GM19025 (cell line): ENCODE data around the gene DLG2.
"Not testable (repeated sequence)": the region's sequence is repeated elsewhere in the genome, so short reads cannot be mapped to it uniquely, and the experiment has no call there.

Experiments used
- ATAC-seq: cut with Tn5 transposase; IDR thresholded peaks from one replicate; pipeline ENCODE4 v1.9.1; 2021; ENCODE audit warnings: mild to moderate bottlenecking, low read depth, moderate library complexity; ENCODE audit not compliant: unreplicated experiment

Gene DLG2

DNA sequence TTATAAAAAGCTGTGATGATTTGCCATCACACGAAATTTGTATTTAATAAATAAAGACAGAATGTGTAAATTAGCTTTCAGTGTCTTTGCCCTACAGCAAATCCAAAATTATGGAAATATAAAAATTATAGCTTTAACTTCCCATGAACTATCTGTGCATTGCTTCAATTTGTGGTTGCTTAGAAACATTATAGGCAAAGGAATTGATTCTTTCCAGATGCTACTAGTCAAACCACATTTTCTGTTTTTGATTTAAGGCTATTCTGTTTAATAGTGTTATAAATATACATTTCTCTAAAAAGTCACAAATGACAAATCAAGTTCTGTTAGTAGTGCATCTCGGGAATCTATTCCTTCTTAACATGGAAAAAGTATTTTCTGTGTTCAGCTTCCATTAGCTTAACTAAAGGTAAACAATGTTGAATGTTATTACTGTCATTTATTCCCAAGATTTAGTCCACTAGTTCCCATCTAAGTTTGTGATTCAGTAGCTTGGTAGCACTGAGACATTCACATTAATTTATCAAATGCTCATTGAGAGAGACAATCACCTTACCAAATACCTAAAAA is 1254.7 kb downstream of the DLG2 start:
- ATAC-seq: no peak

DNA sequence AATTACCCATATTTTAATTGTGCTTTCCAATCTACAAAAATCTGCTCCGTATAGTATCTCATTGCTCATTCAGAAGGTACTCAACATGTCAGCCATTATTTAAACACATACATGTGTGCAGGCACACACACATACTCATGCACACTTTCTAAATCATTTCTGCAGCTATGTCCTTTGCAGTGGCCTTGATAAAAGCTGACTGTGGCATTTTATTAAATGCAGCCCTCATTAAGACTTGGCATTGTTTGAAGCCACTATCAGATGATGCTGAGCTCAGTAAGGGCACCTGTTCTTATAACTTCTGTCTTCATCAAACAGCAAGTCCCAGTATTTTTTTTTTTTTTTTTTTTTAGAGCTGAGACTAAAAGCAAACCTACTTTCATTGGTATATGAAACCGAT is 1269.1 kb downstream of the DLG2 start:
- no peak for ATAC-seq

DNA sequence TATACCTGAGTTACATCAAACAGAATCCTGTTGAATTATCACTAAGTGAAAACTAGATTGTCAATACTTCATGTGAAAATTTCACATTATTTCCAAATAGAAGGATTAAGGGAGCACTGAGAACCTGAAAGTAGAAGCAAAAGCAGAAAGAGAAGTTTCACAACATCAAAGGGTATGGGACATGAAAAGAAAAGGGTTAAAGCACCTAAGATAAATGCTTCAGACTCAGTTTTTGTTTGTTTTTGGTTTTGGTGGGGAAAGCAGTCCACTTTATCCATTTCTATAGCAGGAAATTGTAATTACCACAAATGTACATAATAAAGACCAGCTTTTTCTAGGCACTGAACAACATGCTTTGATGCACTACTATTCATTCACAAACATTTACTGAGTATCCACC is 1271.2 kb downstream of the DLG2 start:
- ATAC-seq: no peak

DNA sequence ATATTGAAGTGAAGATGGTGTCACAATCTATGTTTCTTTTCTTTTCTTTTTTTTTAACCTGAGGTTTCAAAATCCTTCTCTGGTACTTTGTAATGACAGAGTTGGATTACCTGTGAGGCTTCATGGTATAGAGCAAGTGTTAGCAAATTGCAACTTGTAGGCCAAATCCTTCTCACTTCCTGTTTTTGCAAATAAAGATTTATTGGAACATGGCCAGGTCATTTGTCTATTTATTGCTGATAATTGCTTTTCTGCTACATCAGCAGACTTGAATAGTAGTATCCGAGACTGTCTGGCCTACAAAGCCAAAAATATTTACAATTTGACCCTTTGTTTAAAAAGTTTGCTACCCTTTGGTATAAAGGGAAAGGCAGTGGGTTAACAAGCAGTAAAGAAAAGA is 1281.5 kb downstream of the DLG2 start:
- ATAC-seq: no peak

DNA sequence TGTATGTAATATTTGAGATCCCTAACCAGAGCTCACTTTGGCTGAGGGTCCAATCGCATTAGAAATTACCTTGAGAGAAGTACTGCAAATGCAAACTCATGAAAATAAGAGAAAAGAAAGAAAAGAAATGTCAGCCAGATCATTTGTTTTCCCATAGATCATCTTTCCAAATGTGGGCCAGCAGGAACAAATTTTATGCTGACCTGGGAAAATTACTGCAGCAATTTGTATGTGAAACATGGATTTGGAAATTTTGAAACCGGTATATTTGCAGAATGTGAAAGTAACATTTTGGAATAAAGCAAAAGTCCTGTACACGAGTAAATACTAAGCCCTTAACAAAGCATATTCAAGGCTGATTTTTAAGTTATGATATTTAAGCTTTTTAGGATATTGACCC is 1282.1 kb downstream of the DLG2 start:
- ATAC-seq: no peak

DNA sequence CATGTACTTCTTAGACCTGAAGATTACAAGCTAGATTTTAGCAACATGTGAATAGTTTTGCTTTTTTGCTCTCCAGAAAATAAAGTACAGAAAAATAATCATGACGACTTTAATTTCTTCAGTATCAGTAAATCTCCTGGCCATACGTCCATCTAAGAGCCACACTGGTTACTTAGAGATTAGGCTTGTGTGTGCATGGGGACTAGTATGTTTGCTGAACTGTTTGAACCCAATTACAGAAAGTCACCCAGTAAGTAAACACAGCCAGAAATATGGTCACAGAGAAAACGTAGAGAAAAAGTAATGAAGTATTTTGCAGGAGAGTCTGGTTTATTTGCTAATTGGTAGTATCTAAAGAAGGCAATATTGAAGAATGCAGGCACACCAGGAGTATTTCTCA is 1287.3 kb downstream of the DLG2 start:
- no peak for ATAC-seq

DNA sequence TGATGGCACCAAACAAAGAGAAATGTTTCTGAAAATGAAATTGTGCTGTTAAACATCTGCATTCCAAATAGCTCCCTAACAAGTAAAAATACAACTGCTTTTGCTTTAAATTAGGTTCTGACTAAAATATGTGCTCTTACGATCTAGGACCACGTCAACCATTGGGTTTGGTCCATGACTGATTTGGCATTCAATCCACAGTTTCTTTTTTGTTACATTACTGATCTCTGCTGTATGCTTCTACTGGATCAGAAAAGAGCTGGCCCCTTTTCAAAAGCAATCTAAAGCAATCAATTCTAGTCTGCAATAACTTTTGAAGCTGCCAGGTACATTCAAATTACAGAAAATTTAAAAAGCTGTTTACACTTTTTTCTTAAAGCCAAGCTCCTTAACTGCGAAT is 1293.9 kb downstream of the DLG2 start:
- ATAC-seq: no peak

DNA sequence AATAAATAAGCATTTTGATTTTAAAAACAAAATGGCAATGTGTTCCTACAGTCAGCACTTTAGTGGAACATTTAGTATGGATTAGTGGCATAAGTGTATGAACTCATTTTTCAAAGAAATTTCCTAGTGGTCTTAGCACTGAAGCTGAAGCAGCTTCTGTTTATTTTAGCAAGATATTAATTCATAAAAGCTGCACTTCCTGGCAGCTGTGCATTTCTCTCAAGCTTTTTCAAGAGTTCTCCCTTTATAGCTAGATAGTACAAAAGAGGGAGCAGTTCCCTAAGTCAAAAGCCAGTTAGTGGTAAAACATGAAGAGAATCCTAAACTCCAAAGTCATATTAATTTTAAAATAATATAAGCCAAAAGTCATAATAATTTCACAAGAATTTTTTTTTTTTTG is 1304.9 kb downstream of the DLG2 start:
- no peak for ATAC-seq

DNA sequence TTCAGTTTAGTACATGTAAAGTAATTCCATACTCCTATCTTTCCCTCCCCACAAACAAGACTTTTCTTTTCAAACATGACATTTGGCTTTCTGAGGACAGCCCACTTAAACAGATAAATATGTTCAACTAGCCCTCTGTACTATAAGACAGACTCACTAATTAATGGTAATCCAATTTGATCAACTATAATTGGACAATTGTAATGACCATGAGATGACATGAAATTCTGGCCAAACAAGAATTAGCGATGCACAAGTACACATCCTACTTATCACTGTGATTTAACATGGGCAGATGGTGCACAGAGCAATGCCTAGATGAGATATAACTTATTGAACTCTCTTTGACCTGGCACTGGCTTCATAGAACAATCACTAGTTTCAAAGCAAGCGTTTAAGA is 1307.3 kb downstream of the DLG2 start:
- no peak for ATAC-seq

DNA sequence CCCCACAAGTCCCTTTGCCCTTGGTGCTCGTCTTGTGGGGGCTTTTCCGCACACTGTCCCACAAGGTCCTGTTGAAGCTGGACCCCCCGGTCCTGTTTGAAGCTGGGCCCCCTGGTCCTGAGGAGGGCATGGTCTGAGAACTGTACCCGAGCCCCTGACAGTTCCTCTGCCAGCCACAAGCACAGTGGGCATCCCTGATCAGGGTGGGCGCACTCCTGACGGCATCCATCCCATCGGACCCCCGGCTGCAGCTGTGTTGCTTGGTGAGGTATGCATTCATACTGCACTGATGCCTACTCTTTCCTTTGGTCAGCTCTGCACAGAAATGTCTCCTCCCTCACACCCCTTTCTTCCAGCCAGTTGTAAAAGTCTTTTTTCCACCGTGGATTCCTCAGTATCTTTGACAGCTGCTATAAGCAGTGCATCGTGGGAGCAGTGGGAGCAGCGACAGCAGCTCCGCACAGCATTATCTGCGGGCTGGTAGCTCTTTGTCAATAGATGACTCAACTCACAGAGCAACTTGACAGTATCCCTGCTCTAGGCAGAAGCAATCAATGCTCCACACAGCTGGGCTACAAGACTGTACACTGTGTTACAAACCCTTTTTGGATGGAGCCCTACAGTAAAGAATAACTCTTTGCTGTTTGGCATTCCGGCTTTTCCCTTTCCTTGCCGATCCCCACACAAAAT is 1310.1 kb downstream of the DLG2 start:
- ATAC-seq: no peak

DNA sequence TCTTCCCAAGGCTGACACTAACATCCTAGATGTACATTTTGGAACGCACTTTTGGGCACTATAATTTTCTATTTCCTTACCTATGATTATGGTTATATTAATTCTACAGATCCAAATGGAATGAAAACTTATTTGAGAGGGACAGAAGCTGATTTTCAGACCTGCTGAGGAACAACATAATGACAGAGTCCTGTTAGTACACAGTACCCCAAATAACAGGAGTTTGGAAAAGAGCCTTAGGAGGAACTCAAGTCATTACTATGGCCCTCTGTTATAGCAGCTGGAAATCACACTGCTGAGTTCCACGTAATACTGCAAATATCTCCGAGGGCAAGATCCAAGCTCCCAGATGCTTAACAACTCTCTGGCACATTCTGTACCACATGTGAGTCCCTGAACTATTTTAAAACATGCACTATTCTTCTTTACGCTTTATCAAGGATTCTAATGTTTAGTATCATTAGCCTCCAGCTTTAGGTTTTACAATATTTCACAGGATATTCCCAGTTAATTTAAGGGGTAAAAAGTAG is 1313.2 kb downstream of the DLG2 start:
- ATAC-seq: no peak

DNA sequence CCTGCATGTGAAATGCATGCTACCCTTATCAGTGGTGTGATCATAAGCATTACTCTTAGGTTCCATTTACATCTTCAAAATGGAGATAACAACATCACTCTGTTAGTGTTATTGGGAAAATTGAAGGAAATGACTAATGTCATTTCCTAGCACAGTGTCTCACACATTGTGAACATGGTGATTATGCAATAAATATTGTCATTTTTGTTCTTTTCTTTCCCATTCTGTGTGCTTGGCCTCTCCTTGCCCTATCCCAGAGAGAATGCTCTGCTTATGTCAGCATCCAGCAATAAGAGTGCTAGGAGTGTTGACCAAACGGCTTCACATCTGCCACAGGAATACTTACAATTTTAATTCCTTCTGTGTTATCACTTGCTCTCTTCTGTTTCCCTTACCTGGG is 1316.9 kb downstream of the DLG2 start:
- no peak for ATAC-seq

DNA sequence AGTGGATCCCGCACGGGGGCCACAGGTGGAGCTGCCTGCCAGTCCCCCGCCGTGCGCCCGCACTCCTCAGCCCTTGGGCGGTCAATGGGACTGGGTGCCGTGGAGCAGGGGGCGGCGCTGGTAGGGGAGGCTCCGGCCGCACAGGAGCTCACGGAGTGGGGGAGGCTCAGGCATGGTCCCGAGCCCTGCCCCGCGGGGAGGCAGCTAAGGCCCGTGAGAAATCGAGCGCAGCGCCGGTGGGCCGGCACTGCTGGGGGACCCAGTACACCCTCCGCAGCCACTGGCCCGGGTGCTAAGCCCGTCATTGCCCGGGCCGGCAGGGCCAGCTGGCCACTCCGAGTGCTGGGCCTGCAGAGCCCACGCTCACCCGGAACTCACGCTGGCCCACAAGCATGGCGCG is 1318.7 kb downstream of the DLG2 start:
- not testable (repeated sequence) for ATAC-seq

DNA sequence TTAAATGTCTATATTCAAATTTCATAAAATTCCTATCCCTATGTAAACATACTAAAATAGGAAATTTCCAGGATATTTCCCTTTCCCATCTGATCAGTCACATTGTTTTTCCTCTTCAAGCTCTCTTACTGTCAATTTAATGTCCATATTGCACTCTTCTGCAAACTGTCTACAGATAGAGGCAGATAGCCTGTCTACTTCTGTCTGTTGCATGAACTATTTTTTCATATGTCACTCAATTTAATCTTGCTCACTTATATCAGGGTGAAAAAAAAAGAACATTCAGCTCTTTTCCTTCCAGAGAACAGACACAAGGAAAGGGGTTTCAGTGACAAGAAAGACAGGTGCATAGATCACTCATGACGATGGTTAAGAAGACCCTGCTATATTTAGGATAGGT is 1327.1 kb downstream of the DLG2 start:
- no peak for ATAC-seq

DNA sequence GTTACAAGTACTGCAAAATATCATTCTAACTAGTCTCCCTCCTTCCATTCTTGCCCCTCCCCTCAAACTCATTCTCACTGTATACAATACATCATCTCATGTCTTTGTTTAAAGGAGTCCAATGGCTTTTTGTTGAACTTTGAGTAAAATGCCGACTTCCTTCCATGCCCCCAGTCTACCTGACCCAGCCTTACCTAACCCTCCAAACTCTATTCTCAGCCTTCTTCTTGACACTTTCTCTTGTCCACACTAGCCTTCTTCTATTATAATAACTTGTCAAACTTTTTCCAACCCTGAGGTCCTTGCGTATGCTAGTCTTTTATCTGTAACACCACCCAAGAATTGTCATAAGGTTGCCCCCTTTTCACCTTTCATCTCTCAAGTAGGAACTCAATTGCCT is 1329.6 kb downstream of the DLG2 start:
- no peak for ATAC-seq

DNA sequence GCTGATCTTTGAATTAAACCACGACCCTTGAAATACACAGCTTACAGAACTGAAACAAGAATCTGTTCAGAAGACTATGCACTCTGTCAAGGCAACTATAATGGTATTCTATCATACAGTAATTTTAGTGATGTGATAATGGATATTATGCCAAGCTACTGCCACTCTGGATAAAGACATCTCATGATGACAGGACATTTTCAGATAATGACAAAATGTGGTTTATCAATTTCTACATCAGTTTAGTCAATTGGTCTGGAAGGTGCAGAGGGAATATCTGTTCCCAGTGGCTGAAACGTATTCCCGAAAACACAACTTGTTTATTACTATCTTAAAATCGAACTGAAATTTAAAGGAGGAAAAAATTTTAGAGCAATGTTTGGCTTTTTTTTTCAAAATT is 1331.3 kb downstream of the DLG2 start:
- no peak for ATAC-seq

DNA sequence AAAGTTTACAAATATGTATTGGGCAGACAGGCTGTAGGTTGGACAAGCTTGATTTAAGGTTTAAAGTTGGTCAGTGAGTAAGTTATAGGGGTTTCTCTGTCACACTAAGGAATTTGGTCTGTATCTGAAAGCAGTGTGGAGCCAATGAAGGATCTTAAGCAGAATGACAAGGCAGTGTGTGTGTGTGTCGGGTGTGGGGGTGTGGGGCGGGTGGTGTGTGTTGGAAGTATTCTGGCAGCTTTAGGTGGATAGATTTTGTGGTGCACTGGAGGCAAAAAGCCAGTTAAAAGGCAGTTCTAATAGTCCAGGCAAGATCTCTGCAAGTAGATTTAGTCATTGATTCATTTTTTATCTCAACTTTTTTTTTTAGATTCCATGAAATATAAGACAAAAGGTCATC is 1334.2 kb downstream of the DLG2 start:
- ATAC-seq: no peak

DNA sequence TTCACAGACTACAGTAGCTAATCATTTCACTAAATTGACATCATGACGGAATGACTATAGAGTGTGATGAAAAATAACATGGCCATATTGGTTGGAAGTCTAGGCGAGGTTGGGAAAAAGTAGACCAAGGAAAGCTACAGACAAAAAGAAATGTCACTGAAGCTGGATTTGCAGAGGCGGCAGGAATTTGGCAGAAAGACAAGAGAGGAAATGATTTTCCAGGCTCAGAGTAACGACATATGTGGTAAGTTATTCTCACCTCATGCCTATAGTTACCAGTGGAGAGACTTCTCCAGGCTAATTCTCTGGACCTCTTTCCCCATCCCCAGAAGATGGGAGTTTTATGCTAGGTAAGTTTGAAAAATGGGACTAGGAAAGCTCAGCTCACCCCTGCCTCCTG is 1335.1 kb downstream of the DLG2 start:
- ATAC-seq: no peak

DNA sequence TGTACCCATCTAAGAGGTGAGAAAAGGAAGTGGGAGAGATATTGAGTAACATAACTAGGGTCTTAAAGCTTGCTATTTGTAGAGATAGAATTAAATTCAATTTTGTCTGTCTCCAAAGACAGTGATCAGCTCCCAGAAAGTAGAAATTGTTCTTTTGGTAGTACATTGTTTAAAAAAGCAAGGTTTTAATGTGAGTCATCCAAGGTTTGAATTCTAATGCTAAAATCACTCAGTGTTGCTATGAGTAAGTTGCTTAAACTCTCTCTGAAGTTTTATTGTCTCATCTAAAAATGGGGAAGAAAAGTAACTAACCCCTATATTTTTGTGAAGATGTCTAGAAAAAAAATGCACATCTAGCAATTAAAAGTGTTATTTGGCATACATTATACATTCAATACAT is 1336.5 kb downstream of the DLG2 start:
- ATAC-seq: no peak

DNA sequence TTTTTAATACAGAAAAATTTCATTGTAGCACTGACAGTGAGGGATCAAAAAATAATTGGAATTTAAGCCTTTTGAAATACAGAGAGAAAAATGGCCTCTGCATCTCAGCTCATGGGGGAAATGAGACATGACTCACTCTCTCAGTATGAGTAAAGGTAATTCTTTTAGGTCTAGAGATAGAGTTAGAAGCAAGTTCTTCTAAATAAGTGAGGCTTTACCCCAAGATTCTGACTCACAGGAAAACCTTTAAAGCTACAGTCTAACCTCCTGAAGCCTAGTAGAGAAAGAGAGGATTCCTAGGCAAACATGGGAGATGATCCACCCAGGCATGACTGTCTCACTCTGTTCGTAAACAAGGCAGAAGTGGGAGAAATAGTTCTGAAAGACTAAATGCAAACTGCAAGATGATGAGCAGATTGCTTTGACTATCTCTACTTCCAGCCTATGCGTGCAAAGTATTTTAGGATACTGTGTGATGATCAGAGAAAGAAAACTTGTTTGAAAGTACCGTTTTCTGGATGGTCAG is 1337.7 kb downstream of the DLG2 start:
- peak; percentile 96 for ATAC-seq

DNA sequence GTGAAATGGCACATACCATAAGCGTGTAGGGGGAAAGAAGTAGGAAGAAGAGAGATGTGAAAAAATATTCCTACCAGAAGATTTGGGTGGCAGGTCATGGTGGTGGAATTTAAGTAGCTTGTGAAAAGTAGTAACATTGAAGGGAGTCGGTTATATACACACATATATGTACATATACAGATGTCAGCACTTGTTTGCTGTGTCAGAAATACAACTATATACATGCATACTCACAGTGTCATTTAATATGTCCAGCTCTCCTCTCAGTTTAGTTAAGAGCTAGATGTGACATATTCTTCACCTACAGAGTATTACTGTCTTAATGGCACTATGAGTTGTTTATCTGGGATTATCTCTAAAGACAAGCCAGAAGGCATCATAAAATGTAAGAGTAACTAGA is 1353.6 kb downstream of the DLG2 start:
- ATAC-seq: no peak

DNA sequence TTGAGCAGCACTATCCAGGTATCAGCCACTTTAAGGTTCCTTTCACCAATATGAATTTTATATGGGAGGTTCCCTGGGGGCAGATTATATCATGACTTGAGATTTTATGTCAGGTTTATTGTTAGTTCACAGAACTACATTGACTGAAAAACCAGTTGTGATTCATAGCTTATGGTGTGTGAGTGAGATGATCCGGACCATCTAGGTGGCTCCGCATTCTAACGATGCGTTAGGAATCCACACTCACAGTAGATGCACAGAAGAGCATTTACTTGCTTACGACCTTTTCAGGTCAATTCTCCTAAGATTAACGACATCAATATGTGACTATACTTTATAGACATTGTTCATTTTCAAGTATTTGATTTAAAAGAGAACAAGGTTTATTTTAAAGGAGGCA is 1356.7 kb downstream of the DLG2 start:
- no peak for ATAC-seq
